ENCODE measurements around the gene TLX2.
A peak's percentile ranks its signal among the peaks of the same experiment; 100 is the strongest.

The TLX2 gene

DNA sequence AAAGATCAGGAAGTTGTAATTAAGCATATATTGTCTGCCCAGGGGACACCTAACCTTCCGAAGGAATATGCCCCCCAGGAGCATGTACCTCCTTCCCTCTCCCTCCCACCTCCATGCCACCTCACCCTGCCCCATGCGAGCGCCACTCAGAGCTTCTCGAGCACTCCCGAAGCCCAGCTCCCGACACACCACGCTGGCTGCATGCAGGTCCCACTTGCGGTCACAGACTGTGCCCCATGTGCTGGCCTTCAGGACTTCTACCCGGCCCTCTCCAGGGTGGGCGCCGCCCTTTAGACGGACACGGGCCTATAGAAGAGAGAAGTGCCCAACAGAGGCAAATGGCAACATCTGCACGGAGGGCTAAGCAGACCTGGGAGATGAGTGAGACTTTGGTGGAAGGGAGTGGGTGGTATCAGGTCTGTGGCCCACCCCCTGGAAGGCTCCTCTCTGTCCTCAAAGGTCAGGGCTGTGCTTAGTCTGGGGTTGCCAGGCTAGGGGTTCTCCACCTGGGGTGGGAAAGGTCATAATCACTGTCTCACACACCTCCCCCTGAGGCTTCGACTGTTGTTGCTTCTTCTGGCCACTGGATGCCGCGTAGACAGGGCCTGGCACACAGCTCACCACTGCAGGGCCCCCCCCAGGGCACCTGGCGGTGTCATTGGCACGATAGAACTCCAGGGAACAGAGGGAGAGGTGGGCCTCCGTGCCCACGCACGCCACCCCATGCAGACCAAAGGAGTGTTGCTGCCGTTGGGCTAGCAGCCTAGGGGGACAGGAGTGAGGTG, 22.1 kb downstream of the TLX2 start:
- no peak for DNase-seq

DNA sequence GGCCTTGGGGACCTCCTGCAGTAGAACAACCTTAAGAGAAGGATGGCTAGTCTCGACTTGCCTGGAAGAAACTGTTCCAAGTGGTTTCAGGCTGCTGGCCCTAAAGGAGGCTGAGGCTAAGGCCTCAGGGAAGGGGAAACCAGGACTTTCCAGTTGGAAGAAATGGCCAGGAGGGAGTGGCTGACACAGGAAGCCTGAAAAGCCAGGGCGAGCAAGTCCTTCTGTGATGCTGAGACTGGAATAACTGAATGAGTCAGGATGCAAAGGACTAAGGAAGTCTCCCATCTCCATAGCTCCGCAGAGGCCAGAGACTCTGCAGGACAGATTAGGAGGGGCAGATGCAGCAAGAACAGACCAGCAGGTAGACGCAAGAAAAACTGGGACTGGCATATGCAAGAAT, 22.9 kb downstream of the TLX2 start:
- DNase-seq, result no peak

DNA sequence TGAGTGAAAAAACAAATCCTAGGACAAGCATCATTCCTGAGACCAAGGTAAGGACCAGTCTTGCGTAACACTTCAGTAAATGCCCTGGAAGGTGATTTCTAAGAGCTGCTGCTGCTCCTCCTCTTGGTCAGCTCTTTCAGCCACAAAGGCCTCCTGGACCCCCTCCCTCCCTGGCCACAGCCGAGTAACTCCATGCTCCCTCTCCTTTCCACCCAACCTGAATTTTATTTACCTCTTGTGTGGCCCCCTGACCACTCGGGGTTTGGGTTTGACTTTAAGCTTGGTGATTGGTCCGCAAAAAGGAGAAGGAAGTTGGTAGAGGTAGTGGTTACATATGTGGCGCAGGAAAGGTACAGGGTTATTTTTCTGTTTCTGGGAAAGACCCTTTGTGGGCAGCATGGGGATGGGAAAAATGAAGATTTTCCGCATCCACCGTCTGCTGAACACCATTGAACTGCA, 24.7 kb downstream of the TLX2 start:
- no peak for DNase-seq

DNA sequence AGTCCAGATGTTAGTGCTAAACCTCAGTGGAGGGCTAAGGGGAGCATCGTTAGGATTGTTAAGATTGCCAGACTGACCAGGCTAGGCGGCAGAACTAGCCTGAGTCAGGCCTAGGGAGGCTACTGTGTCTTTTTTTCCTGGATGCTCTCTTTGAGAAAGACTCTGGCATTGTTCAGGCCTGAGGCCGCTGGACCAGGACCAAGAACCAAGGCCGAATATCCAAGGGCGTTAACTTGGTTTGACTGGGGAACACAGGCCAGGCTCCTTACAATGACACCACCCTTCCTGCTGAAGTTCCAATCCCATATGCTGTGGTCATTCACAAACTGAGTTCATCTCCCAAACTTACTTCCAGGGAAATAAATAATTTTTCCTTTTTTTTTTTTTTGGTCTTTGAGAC, 26.0 kb downstream of the TLX2 start:
- no peak for DNase-seq

DNA sequence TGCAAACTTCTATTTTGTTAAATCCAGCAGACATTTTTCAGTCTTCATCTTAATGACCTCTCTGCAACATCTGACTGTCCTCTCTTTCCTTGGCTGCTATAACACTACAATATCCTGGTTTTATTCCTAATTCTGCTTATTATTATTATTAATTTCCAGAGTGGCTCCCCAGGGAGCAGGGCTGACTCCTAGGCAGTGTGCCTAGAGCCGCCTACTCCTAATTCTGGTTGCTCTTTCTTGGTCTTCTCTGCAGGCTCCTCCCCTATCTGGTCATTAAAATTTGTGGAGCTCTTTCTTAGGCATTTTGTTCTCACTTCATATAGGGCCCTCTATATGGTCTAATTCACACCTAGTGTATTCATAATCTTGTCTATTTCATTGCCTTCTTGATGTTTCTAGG, 28.7 kb downstream of the TLX2 start:
- DNase-seq, result no peak

DNA sequence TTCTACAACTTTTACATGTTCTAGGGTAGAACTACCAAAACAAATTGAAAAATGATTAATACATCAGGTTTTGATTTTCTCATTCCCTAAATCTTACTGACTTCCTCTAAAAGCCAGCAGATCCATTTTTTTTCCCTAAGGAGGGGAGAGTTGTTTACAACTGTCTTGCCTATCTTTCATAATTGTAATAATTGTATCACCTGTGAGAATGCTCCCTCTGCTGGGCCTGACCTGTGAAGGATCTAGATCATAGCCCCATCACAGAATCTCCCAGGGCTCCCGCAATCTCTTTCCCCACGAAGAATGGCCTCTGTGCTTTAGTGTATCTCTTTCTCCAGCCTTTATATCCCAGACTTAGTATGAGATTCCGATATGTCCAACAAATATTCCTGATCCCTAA, 30.4 kb downstream of the TLX2 start:
- DNase-seq, result no peak

DNA sequence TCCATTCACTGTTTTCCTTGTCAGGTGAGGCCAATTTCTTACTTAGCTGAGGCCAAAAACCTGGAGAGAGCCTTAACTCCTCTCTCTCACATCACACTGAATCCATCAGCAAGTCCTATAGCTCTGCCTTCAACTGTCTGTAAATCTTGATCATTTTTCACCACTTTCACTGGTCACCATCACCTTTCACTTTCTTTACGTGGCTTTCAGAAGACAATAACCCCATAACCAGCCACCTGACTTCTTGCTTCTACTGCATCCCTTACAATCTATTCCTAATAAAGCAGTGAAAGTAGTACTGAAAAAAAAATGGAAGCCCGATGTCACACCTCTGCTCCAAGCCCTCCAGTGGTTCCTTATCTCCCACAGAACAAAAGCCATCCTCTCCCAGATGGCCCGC, 31.8 kb downstream of the TLX2 start:
- DNase-seq, result no peak

DNA sequence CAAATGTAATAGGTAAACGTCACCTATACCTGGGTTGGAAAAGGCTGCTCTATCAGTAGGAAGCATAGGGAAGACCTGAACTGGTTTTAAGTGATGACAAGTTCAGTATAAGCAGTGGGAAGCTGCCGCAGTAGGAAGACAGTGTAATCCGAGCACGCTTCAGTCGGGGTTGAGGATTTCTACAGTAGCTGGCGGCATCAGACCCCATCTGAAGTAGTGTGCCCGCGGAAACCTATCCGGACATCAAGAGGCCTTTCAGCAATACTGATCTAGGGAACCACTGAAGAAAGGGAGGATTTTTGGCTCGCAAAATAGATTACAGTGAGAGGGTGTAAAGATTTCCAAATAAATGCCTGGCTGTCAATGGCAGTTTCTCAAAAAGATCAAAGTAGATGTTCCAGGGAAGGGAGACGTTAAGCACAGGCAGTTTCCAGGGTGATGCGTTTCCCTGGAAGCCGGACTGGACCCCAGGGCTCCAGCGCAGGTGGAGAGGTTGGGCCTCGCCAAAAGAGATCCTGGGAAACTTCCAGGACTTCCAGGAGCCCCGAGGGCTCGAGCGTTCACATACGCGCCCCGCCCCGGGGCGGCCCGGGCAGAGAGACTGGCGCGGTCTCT, 34.1 kb downstream of the TLX2 start:
- DNase-seq, result no peak

DNA sequence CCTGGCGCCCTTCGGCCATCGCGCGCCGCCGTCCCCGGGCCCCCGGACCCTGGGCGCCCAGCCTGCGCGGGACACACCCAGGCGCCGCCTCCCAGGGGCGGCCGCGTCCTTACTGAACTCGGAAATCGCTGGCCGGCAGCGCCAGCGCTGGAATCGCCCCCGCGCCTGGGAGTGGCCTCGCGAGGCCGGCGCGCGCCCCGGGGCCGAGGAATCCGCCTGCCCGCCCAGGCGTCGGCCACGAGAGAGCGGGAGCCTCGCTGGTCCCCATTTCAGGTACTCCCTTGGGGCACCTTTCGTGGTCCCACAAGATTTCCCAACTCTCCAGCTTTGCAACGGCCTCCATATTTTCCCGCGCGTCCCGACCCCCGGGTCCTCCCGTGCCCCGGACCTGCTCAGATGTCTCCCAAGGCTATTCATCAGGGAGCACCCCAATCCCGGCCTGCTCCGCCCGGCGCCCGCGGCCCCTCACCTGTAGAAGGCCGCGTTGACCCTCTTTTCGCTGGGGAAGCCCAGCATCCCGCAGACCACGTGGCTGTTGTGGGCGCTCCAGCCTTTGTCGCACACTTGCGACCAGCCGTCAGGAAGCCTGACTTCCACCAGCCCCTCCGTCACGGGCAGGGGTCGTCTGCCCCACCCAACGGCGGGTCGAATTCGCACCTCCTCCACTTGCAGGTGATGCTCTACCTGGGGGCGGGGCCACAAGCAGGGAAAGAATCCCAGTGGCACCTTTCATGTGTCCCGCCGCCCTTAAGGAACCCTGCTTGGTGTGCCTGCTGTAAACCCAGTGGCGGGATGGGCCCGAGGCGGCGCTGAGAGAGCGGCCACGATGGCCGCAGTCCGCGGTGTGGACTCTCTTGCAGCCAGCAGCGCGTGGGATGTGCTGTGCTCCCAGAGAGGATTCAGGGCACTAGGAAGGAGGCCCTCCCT, 34.9 kb downstream of the TLX2 start:
- DNase-seq, result no peak

DNA sequence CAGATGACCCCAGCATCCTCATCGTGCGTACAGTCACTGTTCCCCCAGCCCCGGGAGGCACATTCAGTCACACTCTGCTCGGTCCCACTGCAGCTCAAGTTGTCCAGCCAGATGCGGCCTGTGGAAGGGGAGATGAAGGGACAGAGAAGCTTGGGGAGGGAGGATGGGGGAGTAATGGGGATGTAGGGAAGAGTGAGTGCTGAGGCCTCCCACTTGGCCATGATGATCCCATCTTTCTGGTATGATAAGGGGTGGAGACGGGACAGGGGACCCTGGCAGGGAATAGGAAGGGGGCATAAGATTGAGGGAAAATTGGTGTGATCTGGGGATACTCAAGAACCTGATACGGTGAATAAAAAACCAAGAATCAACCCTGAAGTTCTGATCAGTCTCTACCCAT, 36.0 kb downstream of the TLX2 start:
- DNase-seq, result no peak

DNA sequence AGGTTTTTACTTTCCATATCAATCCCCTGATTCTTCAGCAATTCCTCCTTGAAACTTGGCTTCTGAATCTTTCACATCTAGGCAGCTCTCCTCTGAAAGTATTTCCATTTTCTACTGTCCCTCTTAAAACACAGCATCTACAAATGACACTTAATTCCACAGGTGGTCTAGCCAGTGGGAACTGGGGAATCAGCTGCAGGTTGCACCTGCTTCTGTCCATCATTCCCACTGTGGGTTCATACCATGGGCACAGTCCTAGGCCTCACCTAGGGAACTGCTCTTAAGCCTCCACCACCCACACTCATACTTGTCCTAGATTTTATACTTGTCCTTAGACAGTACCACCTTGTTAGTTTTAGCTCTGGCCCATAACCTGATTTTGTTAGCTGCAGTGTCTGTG, 37.3 kb downstream of the TLX2 start:
- DNase-seq, result no peak

DNA sequence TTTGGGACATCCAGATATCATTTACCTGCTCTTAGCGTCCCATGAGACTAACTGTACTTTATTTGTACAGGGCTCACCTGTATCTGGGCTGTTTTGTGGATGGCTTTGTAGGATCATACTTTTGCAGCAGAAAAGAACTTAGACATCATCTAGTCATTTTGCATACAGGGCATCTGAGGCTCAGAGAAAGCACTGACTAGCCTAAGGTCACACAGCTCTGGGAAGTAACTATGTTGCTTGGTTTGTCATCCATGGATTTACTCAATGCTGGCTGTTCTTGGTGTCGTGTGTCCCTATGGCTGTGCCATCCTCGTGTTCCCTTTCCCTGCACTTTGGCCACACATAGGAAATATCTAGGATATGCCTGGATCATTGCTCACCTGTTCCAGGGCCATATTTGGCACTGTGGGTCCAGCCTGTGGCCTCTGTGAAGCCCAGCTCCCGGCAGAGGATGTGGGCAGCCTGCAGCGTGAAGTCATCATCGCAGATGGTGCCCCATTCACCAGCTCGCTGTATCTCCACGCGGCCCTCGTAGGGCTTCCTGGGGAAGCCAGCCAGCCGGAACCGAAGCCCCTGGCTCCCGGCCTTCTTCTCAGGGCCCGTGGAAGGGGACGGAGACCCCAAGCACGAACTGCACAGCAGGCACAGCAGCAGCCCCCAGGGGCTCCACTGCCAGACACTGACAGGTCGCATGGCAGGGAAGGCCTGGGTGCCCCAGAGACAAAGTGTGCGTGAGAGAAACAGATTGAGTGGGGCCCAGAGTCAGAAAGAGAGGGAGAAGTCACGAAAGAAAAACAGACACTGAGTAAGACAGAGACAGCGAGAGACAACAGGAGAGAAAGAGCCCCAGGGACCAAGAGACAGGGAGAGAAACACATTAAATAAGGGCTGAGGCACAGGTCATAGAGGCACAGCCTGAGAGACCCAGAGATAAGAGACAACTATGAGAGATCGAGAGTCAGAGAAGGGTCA, 38.0 kb downstream of the TLX2 start:
- no peak for DNase-seq

DNA sequence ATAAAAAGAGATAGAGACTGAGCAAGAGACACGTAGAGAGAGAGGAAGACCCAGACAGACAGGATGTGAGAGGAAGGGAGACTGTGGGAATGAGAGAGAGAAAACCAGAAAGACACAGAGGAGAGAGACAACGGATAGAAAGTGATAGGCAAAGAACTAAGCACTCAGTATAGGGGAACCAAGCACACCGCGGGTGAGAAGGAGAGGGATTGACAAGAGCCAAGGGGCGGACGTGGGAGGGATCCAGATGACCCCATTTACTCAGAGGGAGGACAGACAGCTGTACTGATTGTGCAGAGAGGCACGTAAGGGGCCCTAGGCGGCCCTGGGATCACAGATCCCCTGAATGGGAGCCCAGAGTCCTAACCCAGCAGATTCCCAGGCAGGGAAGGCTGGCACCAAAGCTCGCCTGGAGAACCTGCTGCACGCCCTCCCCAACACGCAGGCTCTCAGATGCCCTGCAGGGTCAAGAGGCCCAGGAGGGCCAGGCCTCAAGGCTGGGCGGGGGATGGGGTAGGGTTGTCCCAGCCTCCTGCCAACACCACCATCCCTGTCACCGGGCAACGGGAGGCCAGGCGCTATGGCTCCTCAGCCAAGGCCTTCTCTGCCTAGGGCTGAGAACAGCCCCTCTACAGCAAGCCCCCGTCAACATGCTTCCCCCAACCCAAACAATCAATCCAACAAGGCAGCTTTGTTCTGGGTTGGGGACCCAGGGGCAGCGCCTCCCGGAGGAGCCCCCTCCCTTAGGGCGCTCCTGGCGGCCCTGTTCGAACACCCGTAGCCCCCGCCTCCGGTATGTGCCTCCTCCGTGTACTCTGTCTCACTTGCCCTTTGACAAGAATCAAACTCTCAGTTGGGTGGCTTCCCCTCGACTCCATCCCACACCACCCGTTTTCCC, 38.9 kb downstream of the TLX2 start:
- DNase-seq, result no peak

DNA sequence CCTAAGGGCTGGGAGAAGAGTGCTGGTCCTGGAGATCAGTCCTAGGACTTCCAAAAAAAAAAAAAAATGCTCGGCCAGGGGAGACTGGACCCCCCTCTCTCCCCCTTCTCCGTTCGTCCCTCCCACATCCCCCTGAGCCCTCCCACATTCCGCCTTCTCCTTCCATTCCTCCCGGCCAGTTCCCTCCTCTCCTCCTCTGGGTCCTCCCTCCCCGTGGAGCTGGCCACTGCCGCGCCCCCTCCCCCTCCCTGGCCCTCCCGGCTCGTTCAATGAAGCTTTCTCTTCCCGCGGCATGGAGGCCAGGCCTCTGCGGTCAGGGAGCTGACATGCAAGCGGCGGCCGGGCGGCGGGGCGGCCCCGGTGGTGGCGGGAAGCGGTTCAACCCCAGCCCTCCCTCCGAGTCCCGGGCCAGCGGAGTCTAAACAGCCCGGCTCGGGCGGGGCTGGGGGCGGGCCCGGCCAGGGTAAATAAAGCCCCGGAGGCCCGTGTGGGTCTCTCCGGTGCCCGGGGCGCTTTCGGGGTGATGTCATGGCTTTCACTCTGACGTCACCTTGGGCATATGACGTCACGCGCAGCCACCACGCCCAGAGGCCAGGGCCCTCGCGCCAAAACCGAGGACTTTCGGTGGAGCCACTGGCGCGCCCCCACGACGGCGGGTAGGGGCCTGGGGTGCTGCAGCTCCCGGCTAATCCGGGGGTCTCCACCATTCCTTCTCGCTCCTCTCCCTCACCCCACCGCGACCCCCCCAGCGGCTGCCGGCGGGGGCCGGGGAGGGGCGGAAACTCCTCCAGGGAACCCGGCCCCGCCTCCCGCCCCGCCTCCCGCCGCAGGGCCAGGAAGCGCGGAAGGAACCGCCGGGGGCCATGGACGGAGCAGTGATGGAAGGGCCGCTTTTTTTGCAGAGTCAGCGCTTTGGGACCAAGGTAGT, 39.9 kb downstream of the TLX2 start, which contains the start of the genes DOK1 and LOXL3:
Gene DOK1 (plus strand): TSS at position 829 of the 928 bp plus-strand sequence. CDS start 35 bp downstream, at position 864.
Gene LOXL3 (minus strand): TSS at position 51 of the 928 bp plus-strand sequence. CDS start 1,308 bp downstream, outside the sequence.
- DNase-seq, result peak; percentile 31

DNA sequence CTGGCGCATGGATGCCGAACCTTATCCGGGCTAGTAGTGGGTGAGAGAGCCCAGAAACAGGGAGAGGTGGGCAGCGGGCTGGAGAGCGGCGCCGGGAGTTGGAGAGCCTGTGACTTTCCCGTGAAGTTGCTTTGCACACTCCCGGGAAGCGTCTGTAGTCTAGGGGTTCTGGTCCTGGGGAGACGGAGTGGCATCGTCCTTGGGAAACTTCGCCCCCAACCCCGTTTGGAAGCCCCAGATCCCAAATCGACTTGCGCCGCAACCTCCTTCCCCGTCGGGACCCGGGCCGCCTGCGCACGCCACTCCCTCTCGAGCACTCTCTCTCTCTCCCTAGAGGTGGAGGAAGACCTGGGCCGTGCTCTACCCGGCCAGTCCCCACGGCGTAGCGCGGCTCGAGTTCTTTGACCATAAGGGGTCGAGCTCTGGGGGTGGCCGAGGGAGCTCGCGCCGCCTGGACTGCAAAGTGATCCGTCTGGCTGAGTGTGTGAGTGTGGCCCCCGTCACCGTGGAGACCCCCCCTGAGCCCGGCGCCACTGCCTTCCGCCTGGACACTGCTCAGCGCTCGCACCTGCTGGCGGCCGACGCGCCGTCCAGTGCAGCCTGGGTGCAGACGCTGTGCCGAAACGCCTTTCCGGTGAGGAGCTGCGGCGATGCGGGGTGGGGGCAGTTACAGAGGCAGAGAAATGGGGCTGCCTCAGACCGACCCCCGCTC, 40.7 kb downstream of the TLX2 start:
- no peak for DNase-seq

DNA sequence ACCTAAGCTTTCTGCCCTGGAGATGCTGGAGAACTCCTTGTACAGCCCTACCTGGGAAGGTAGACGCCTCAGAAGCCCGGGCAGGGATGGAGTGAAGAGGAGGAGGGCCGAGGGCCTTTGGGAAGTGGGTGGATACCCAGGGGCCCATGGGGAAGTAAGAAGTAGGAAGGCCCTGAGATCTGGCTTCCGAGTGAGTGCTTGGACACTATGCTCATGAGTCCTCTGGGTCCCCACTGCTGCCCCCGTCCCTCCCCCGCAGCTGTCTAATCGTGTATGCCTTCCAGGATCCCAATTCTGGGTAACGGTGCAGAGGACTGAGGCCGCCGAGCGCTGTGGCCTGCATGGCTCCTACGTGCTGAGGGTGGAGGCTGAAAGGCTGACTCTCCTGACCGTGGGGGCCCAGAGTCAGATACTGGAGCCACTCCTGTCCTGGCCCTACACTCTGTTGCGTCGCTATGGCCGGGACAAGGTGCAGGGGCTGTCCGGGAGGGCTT, 41.4 kb downstream of the TLX2 start:
- no peak for DNase-seq

DNA sequence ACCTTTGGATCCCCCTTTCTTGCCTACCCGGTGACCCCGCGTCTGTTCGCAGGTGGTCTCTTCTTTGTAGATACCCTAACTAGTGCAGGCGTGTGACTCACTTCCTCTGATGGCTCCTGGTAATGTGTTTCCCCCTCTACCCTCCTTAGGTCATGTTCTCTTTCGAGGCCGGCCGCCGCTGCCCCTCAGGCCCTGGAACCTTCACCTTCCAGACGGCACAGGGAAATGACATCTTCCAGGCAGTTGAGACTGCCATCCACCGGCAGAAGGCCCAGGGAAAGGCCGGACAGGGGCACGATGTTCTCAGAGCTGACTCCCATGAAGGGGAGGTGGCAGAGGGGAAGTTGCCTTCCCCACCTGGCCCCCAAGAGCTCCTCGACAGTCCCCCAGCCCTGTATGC, 41.9 kb downstream of the TLX2 start:
- no peak for DNase-seq

DNA sequence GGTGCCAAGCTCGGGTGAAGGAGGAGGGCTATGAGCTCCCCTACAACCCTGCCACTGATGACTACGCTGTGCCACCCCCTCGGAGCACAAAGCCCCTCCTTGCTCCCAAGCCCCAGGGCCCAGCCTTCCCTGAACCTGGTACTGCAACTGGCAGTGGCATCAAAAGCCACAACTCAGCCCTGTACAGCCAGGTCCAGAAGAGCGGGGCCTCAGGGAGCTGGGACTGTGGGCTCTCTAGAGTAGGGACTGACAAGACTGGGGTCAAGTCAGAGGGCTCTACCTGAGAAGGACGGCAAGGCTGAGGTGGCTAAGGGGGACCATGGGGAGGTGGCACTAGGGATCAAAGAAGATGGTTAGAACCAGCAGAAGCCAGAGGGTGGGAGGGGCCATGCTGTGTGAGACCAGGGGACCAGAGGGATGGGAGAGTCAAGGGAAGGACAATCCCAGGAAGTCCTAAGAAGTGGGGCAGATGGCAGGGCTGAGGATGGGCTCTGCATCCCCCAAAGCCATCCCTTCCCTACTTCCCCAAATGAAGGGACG, 42.7 kb downstream of the TLX2 start:
- no peak for DNase-seq

Data from NCI-H2029 (cell line).